Esophagus (tissue), 2 donors: Measurements from ENCODE around the gene ATP6V0E1. TPM values are rescaled to one million over a fixed set of nuclear protein-coding genes. Genes with fewer than 3 reads are reported as not detected.
"Not testable (repeated sequence)": the region's sequence is repeated elsewhere in the genome, so short reads cannot be mapped to it uniquely, and the experiment has no call there.

ENCODE experiments used
- H3K27ac ChIP-seq, 2 donors: one replicate each; pipeline ENCODE4 v1.5.1; 2013; ENCODE audit warnings: low read depth in 2 of 2, mild to moderate bottlenecking in 2 of 2, inconsistent platforms in 1 of 2, low read length in 1 of 2, moderate library complexity in 1 of 2
- H3K27me3 ChIP-seq, 2 donors: one replicate each; pipeline ENCODE4 v1.6.1; 2013; ENCODE audit warnings: low read length in 2 of 2, control low read depth in 1 of 2, mild to moderate bottlenecking in 1 of 2; ENCODE audit not compliant: insufficient read depth in 2 of 2, control insufficient read depth in 1 of 2
- H3K36me3 ChIP-seq, 2 donors: one replicate each; pipeline ENCODE4 v1.6.1; 2013; ENCODE audit warnings: low read length in 1 of 2; ENCODE audit not compliant: control insufficient read depth in 2 of 2, insufficient read depth in 2 of 2
- H3K4me1 ChIP-seq, 2 donors: one replicate each; pipeline ENCODE4 v1.6.1; 2013; ENCODE audit warnings: low read length in 1 of 2; ENCODE audit not compliant: control insufficient read depth in 2 of 2, insufficient read depth in 2 of 2
- H3K4me3 ChIP-seq, 2 donors: one replicate each; pipeline ENCODE4 v1.5.1; 2013; ENCODE audit warnings: low read length in 2 of 2, mild to moderate bottlenecking in 2 of 2, low read depth in 1 of 2, moderate library complexity in 1 of 2
- H3K9me3 ChIP-seq, 2 donors: one replicate each; pipeline ENCODE4 v1.6.1; 2013; ENCODE audit warnings: mild to moderate bottlenecking in 2 of 2, low read depth in 1 of 2, low read length in 1 of 2, moderate library complexity in 1 of 2; ENCODE audit not compliant: control insufficient read depth in 2 of 2, insufficient read depth in 1 of 2
- WGBS, 2 donors: extraction: QIAGEN DNeasy Blood & Tissue Kit; methylation state at CpG; one replicate each; pipeline ENCODE4 v1.1.7; 2013; 5-methylcytosine and 5-hydroxymethylcytosine counted together
- polyA plus RNA-seq, 2 donors: library from polyadenylated mRNA; stranded (reverse); fragments of 200-250 nt; gene quantifications; one replicate each; pipeline ENCODE4 v1.2.3, GENCODE V29; 2013
- donor health status: healthy with polysubstance abuse.
- donor health status: Bipolar disorder and iron deficiency.

ATP6V0E1 gene
- polyA plus RNA-seq, 2 donors: 182 to 192 TPM

- H3K27me3 ChIP-seq: no peaks in the 10 kb centered on the region
- H3K9me3 ChIP-seq: no peaks in the 10 kb centered on the region
- H3K36me3 ChIP-seq: peaks cover 1 to 2% of the 10 kb centered on the region in 2 donors
- H3K4me1 ChIP-seq: no peaks in the 10 kb centered on the region
- WGBS, 2 donors: 89% methylated on average over 6 of the region's 6 CpGs
- H3K4me3 ChIP-seq: no peak overlapping the region
- H3K27ac ChIP-seq: no peak overlapping the region
Observed at GRCh38 chr5:173025651-173026050, 42.1 kb downstream of the ATP6V0E1 start.

GRCh38 chr5:173027905-173028304 lies 44.3 kb downstream of the ATP6V0E1 start:
- Histone ChIP-seq H3K27me3 (no peaks in the 10 kb centered on the region), H3K4me3 (no peak overlapping the region), H3K4me1 (no peaks in the 10 kb centered on the region), H3K9me3 (no peaks in the 10 kb centered on the region), H3K36me3 (peaks cover 0 to 2% of the 10 kb centered on the region in 2 donors), H3K27ac (no peak overlapping the region)
- 85 to 86% methylated on average over 7 of the region's 7 CpGs for WGBS, 2 donors

- Histone ChIP-seq H3K27me3 (no peaks in the 10 kb centered on the region), H3K4me1 (no peaks in the 10 kb centered on the region), H3K9me3 (no peaks in the 10 kb centered on the region), H3K27ac (no peak overlapping the region), H3K4me3 (no peak overlapping the region), H3K36me3 (peaks cover 0 to 2% of the 10 kb centered on the region in 2 donors)
- 75 to 78% methylated on average over 4 of the region's 4 CpGs for WGBS, 2 donors
Observed at GRCh38 chr5:173028811-173029327, 45.3 kb downstream of the ATP6V0E1 start.

GRCh38 chr5:173029499-173029921 lies 45.9 kb downstream of the ATP6V0E1 start:
- Histone ChIP-seq H3K4me3 (no peak overlapping the region), H3K27me3 (no peaks in the 10 kb centered on the region), H3K9me3 (no peaks in the 10 kb centered on the region), H3K36me3 (peaks cover 2 to 3% of the 10 kb centered on the region in 2 donors), H3K4me1 (no peaks in the 10 kb centered on the region), H3K27ac (no peak overlapping the region)
- 47 to 71% methylated on average over 5 of the region's 5 CpGs for WGBS, 2 donors

GRCh38 chr5:173032096-173032495 lies 48.5 kb downstream of the ATP6V0E1 start:
- not testable (repeated sequence) for H3K36me3 ChIP-seq, H3K27ac ChIP-seq, H3K9me3 ChIP-seq, H3K27me3 ChIP-seq, H3K4me1 ChIP-seq, H3K4me3 ChIP-seq
- 97% methylated on average over 3 of the region's 3 CpGs for WGBS, 2 donors

- Histone ChIP-seq H3K27me3 (no peaks in the 10 kb centered on the region), H3K4me3 (no peak overlapping the region), H3K36me3 (peaks cover 0 to 3% of the 10 kb centered on the region in 2 donors), H3K27ac (no peak overlapping the region), H3K4me1 (no peaks in the 10 kb centered on the region), H3K9me3 (no peaks in the 10 kb centered on the region)
- WGBS, 2 donors: 94 to 96% methylated on average over 3 of the region's 3 CpGs
Observed at GRCh38 chr5:173032730-173033129, 49.2 kb downstream of the ATP6V0E1 start.

GRCh38 chr5:173033923-173034322 lies 50.4 kb downstream of the ATP6V0E1 start:
- Histone ChIP-seq H3K27ac (no peak overlapping the region), H3K9me3 (no peaks in the 10 kb centered on the region), H3K4me3 (no peak overlapping the region), H3K36me3 (peaks cover 0 to 3% of the 10 kb centered on the region in 2 donors), H3K4me1 (no peaks in the 10 kb centered on the region), H3K27me3 (no peaks in the 10 kb centered on the region)
- WGBS, 2 donors: 79 to 81% methylated on average over 6 of the region's 6 CpGs

- Histone ChIP-seq H3K27ac (peak overlapping the region in 1 of 2 donors; percentile 15), H3K36me3 (peaks cover 0 to 3% of the 10 kb centered on the region in 2 donors), H3K4me1 (no peaks in the 10 kb centered on the region), H3K9me3 (no peaks in the 10 kb centered on the region), H3K4me3 (no peak overlapping the region), H3K27me3 (no peaks in the 10 kb centered on the region)
- WGBS, 2 donors: 84 to 89% methylated on average over 23 to 24 of the region's 24 CpGs
Observed at GRCh38 chr5:173035904-173036707, 52.5 kb downstream of the ATP6V0E1 start.

GRCh38 chr5:173039188-173039587 lies 55.6 kb downstream of the ATP6V0E1 start:
- WGBS, 2 donors: 84 to 93% methylated on average over 3 of the region's 3 CpGs
- Histone ChIP-seq H3K4me3 (no peak overlapping the region), H3K36me3 (peaks cover 0 to under 1% of the 10 kb centered on the region in 2 donors), H3K9me3 (no peaks in the 10 kb centered on the region), H3K27me3 (no peaks in the 10 kb centered on the region), H3K4me1 (no peaks in the 10 kb centered on the region), H3K27ac (no peak overlapping the region)

GRCh38 chr5:173039964-173040363 lies 56.4 kb downstream of the ATP6V0E1 start:
- no peaks in the 10 kb centered on the region for H3K4me1 ChIP-seq
- no peaks in the 10 kb centered on the region for H3K9me3 ChIP-seq
- no peaks in the 10 kb centered on the region for H3K27me3 ChIP-seq
- H3K36me3 ChIP-seq: no peaks in the 10 kb centered on the region
- H3K27ac ChIP-seq: no peak overlapping the region
- 94 to 100% methylated on average over 5 of the region's 5 CpGs for WGBS, 2 donors
- H3K4me3 ChIP-seq: no peak overlapping the region
